22Rv1 (cell line): ENCODE measurements around the gene NLGN3.

Source experiments
- H3K27ac ChIP-seq: fragments of 450-650 bp; 2 replicates; pipeline ENCODE4 v1.5.1; 2017
- ZFX ChIP-seq: fragments of 450-650 bp; IDR thresholded peaks from 2 replicates; pipeline ENCODE4 v1.6.1; 2017; ENCODE audit warnings: antibody characterized with exemption, borderline replicate concordance
- TF ChIP-seq, protein P1 (sequence below): fragments of 450-650 bp; IDR thresholded peaks from 2 replicates; pipeline ENCODE4 v1.5.1; 2017; ENCODE audit warnings: mild to moderate bottlenecking

Gene NLGN3

DNA sequence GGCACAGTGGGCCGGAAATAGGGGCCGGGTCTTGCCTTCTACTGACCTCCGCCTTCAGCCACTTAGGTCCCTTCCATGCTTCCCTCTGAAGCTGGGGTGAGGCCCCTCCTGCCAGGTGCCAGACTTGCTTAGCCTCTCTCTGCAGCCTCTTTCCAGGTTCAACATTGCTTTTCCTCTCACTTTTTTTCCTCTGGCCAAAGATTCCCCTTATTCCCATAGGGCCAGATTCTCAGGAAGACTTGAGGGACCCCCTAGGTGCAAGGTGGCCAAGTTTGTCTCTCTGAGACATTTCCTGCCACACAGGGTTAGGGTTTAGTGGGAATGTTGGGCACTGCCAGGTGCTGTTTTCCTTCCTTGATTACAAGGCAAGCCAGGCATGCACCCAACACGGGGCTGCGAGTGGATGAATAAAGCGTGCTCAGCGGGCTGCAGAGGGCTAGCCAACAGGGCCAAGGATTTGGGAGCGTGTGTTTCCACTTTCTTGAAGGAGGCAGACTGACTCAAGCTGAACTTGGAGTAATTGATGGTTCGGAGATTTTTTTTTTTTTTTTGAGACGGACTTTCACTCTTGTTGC, 70.8 kb downstream of the NLGN3 start:
- H3K27ac ChIP-seq, result no peak overlapping the region
- no peak for TF ChIP-seq ZFX
- TF ChIP-seq, protein P1, sequence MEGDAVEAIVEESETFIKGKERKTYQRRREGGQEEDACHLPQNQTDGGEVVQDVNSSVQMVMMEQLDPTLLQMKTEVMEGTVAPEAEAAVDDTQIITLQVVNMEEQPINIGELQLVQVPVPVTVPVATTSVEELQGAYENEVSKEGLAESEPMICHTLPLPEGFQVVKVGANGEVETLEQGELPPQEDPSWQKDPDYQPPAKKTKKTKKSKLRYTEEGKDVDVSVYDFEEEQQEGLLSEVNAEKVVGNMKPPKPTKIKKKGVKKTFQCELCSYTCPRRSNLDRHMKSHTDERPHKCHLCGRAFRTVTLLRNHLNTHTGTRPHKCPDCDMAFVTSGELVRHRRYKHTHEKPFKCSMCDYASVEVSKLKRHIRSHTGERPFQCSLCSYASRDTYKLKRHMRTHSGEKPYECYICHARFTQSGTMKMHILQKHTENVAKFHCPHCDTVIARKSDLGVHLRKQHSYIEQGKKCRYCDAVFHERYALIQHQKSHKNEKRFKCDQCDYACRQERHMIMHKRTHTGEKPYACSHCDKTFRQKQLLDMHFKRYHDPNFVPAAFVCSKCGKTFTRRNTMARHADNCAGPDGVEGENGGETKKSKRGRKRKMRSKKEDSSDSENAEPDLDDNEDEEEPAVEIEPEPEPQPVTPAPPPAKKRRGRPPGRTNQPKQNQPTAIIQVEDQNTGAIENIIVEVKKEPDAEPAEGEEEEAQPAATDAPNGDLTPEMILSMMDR, result no peak

DNA sequence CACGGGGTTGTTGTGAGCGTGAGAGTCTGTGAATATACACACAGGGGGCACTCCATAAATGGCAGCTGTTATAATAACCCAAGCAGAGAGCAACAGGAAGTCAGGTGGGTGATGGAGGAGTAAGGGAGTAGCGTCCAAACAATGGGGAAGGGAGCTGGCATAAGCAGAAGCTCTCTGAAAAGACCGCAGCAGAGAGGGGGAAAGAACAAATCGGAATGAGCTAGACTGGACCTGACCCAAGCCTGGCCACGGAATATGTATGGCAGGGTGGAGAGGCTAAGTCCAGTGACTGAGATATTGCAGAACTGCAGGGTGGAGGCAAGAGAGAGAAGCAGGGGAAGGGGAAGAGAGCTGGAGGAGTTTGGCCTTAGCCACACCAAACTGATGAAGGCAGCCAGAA, 71.8 kb downstream of the NLGN3 start:
- TF ChIP-seq ZFX, result no peak
- TF ChIP-seq, protein P1, result no peak
- no peak overlapping the region for H3K27ac ChIP-seq

- H3K27ac ChIP-seq, result no peak overlapping the region
- TF ChIP-seq, protein P1, result no peak
- TF ChIP-seq ZFX, result no peak
Measured at GRCh38 chrX:71217298-71217697, 72.7 kb downstream of the NLGN3 start.
